Loucy (cell line): ENCODE data around the gene COL6A2.

Experiments
- H2AFZ ChIP-seq: fragments of 200-600 bp; sonication (generic); 2 replicates; pipeline ENCODE4 v1.6.0; 2016; ENCODE audit warnings: antibody characterized with exemption, mild to moderate bottlenecking, low read length, moderate library complexity
- H3F3A ChIP-seq: fragments of 200-600 bp; 2 replicates; pipeline ENCODE4 v1.6.0; 2016; ENCODE audit warnings: antibody characterized with exemption, low read depth, mild to moderate bottlenecking
- H3K27me3 ChIP-seq: fragments of 200-600 bp; sonication (generic); 2 replicates; pipeline ENCODE4 v1.6.1; 2014; ENCODE audit warnings: low read length, mild to moderate bottlenecking; ENCODE audit not compliant: insufficient read depth, poor library complexity, severe bottlenecking
- H3K36me3 ChIP-seq: fragments of 200-600 bp; sonication (generic); 2 replicates; pipeline ENCODE4 v1.6.1; 2016; ENCODE audit warnings: low read length; ENCODE audit not compliant: insufficient read depth
- H3K4me1 ChIP-seq: fragments of 200-600 bp; sonication (generic); 2 replicates; pipeline ENCODE4 v1.5.1; 2014; ENCODE audit warnings: low read length, mild to moderate bottlenecking; ENCODE audit not compliant: insufficient read depth, poor library complexity, severe bottlenecking
- H3K4me2 ChIP-seq: fragments of 200-600 bp; sonication (generic); 2 replicates; pipeline ENCODE4 v1.6.0; 2014; ENCODE audit warnings: antibody characterized with exemption, low read length, low read depth, mild to moderate bottlenecking; ENCODE audit not compliant: poor library complexity, severe bottlenecking
- H3K4me3 ChIP-seq: fragments of 200-600 bp; sonication (generic); 2 replicates; pipeline ENCODE4 v1.5.1; 2014; ENCODE audit warnings: low read length, mild to moderate bottlenecking, mixed read lengths; ENCODE audit not compliant: poor library complexity, severe bottlenecking
- H3K79me2 ChIP-seq: fragments of 200-600 bp; sonication (generic); 2 replicates; pipeline ENCODE4 v1.6.1; 2014; ENCODE audit warnings: low read length; ENCODE audit not compliant: insufficient read depth
- H3K9ac ChIP-seq: fragments of 200-600 bp; sonication (generic); 2 replicates; pipeline ENCODE4 v1.6.0; 2014; ENCODE audit warnings: mild to moderate bottlenecking, low read depth, low read length, moderate library complexity; ENCODE audit not compliant: poor library complexity, severe bottlenecking
- H3K9me2 ChIP-seq: fragments of 200-600 bp; sonication (generic); replicated peaks from 2 replicates; pipeline ENCODE4 v1.6.1; 2016; ENCODE audit warnings: low read depth, low read length, mixed read lengths
- H3K9me3 ChIP-seq: fragments of 200-600 bp; sonication (generic); 2 replicates; pipeline ENCODE4 v1.6.1; 2014; ENCODE audit warnings: mild to moderate bottlenecking, antibody characterized with exemption, low read length, low read depth; ENCODE audit not compliant: insufficient read depth
- H4K20me1 ChIP-seq: fragments of 200-600 bp; sonication (generic); 2 replicates; pipeline ENCODE4 v1.6.0; 2014; ENCODE audit warnings: antibody characterized with exemption, low read length, mild to moderate bottlenecking; ENCODE audit not compliant: insufficient read depth, poor library complexity, severe bottlenecking
- EZH2phosphoT487 ChIP-seq: fragments of 200-600 bp; IDR thresholded peaks from 2 replicates; pipeline ENCODE4 v1.6.1; 2018; ENCODE audit warnings: antibody characterized with exemption, mild to moderate bottlenecking, moderate library complexity, borderline replicate concordance
- TF ChIP-seq, protein P1 (sequence below): fragments of 200-600 bp; sonication (generic); conservative IDR thresholded peaks from 2 replicates; pipeline ENCODE4 v1.5.1; 2014; ENCODE audit warnings: mild to moderate bottlenecking, antibody characterized with exemption, low read length

Gene COL6A2

DNA sequence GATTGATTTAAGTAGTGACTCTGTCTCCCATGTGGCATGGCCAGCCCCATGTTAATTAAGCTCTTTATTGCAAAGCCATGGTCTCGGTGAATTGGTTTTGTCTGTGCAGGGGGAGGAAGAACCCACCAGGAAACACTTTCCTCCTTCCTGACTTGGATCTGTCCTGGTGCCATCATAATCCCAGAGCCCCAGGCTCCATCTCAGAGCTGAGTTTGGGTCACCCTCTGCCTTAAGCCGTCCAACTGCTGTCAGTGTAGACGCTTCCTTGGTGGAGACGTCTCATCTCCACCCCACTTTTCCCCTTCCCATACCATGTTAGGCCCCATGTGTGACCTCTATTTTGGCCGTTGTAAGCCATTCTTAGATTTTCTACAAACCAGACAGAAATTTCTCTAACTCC is 36.0 kb upstream of the COL6A2 start:
- Histone ChIP-seq H3K4me2 (no peak overlapping the region), H3K4me3 (no peak overlapping the region), H3K4me1 (peaks cover 13% of the 10 kb centered on the region), H3K36me3 (no peaks in the 10 kb centered on the region), H3K9me2 (no peaks in the 10 kb centered on the region), H3F3A (no peaks in the 10 kb centered on the region), H4K20me1 (no peaks in the 10 kb centered on the region), H3K79me2 (no peaks in the 10 kb centered on the region), H2AFZ (no peak overlapping the region), H3K27me3 (no peaks in the 10 kb centered on the region), H3K9ac (no peak overlapping the region), H3K9me3 (peaks cover 20% of the 10 kb centered on the region; the same call in 1 of the 2 replicates)
- TF ChIP-seq, protein P1, sequence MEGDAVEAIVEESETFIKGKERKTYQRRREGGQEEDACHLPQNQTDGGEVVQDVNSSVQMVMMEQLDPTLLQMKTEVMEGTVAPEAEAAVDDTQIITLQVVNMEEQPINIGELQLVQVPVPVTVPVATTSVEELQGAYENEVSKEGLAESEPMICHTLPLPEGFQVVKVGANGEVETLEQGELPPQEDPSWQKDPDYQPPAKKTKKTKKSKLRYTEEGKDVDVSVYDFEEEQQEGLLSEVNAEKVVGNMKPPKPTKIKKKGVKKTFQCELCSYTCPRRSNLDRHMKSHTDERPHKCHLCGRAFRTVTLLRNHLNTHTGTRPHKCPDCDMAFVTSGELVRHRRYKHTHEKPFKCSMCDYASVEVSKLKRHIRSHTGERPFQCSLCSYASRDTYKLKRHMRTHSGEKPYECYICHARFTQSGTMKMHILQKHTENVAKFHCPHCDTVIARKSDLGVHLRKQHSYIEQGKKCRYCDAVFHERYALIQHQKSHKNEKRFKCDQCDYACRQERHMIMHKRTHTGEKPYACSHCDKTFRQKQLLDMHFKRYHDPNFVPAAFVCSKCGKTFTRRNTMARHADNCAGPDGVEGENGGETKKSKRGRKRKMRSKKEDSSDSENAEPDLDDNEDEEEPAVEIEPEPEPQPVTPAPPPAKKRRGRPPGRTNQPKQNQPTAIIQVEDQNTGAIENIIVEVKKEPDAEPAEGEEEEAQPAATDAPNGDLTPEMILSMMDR: no peak
- TF ChIP-seq EZH2phosphoT487: no peak

- H4K20me1 ChIP-seq: no peaks in the 10 kb centered on the region
- no peak overlapping the region for H3K9ac ChIP-seq
- TF ChIP-seq EZH2phosphoT487: no peak
- TF ChIP-seq, protein P1: no peak
- no peaks in the 10 kb centered on the region for H3K36me3 ChIP-seq
- no peaks in the 10 kb centered on the region for H3K27me3 ChIP-seq
- H3K4me2 ChIP-seq: no peak overlapping the region
- H3K4me3 ChIP-seq: no peak overlapping the region
- no peaks in the 10 kb centered on the region for H3K9me2 ChIP-seq
- peaks cover 6% of the 10 kb centered on the region for H3K4me1 ChIP-seq
- peaks cover 20% of the 10 kb centered on the region; the same call in 1 of the 2 replicates for H3K9me3 ChIP-seq
- H3K79me2 ChIP-seq: no peaks in the 10 kb centered on the region
- H2AFZ ChIP-seq: no peak overlapping the region
- H3F3A ChIP-seq: no peaks in the 10 kb centered on the region
These were observed 35.3 kb upstream of the COL6A2 start for GRCh38 chr21:46062471-46063211.

- Histone ChIP-seq H3K4me3 (no peak overlapping the region), H3K36me3 (no peaks in the 10 kb centered on the region), H3K9me3 (peaks cover 20% of the 10 kb centered on the region; the same call in 1 of the 2 replicates), H3K79me2 (no peaks in the 10 kb centered on the region), H3K27me3 (no peaks in the 10 kb centered on the region), H4K20me1 (no peaks in the 10 kb centered on the region), H2AFZ (no peak overlapping the region), H3F3A (no peaks in the 10 kb centered on the region), H3K4me1 (no peaks in the 10 kb centered on the region), H3K9ac (no peak overlapping the region), H3K9me2 (no peaks in the 10 kb centered on the region), H3K4me2 (no peak overlapping the region)
- no peak for TF ChIP-seq EZH2phosphoT487
- TF ChIP-seq, protein P1: no peak
These were observed 34.7 kb upstream of the COL6A2 start for GRCh38 chr21:46063227-46063626.
